SK-N-SH treated with all-trans-retinoic acid at 6 μM for 48 hours (cell line): ENCODE results near the gene LMAN2L.

Experiments used
- ARNTL ChIP-seq: fragments of 450-650 bp; formaldehyde crosslinking; IDR thresholded peaks from 2 replicates; pipeline ENCODE4 v1.5.0; 2020; ENCODE audit warnings: low read depth, mild to moderate bottlenecking, moderate library complexity, borderline replicate concordance
- CSDC2 ChIP-seq: fragments of 250-450 bp; sonication (Bioruptor Pico); IDR thresholded peaks from 2 replicates; pipeline ENCODE4 v1.5.0; 2020; ENCODE audit warnings: mild to moderate bottlenecking, moderate library complexity
- ISL1 ChIP-seq: fragments of 250-450 bp; sonication (Bioruptor Pico); IDR thresholded peaks from 2 replicates; pipeline ENCODE4 v2.1.2; 2022; ENCODE audit warnings: mild to moderate bottlenecking, moderate library complexity

DNA sequence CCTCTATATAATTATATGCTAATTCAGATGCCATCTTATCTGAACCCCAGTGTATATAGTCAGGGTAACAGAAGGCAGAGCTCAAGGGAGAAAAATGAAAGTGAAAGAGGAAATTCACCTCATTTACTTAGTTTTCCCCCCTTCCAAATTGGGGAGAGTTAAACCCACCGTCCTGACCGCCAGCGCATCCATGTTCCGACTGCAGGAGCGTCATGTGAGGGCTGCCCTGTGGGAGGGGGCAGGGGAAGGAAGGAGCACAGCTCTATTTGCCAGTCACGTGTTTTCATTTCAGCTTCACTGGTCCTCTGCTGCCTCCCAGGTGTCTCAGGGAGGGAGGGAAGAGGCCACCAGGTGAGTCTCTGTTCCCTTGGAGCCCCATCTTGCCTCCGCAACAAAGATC is 34.1 kb upstream of the LMAN2L start:
- TF ChIP-seq CSDC2 (CRISPR knock-in tag) (no peak), ISL1 (CRISPR knock-in tag) (no peak), ARNTL (CRISPR knock-in tag) (no peak)
